Fibroblast of pulmonary artery (primary cell): Measurements from ENCODE around the gene PICK1.

ENCODE experiments used
- DNase-seq: peaks from one replicate; pipeline ENCODE4 v3.0.0-alpha.2; 2010; ENCODE audit warnings: low read depth
- H3K4me3 ChIP-seq: replicated peaks from 2 replicates; pipeline ENCODE4 v1.5.1; 2011; ENCODE audit warnings: low read depth, mild to moderate bottlenecking, control low read depth, low read length, moderate library complexity
- CTCF ChIP-seq: IDR thresholded peaks from 2 replicates; pipeline ENCODE4 v1.5.1; 2011; ENCODE audit warnings: mild to moderate bottlenecking, control low read depth, low read length, inconsistent platforms; ENCODE audit errors: missing control alignments

Gene PICK1

GRCh38 chr22:38087855-38088254 lies 30.7 kb downstream of the PICK1 start:
- DNase-seq: no peak
- H3K4me3 ChIP-seq: no peak overlapping the region
- no peak for TF ChIP-seq CTCF

- no peak for TF ChIP-seq CTCF
- no peak overlapping the region for H3K4me3 ChIP-seq
- DNase-seq: no peak
Measured at GRCh38 chr22:38088629-38089473, 31.6 kb downstream of the PICK1 start.

GRCh38 chr22:38089474-38089851 lies 32.3 kb downstream of the PICK1 start:
- H3K4me3 ChIP-seq: no peak overlapping the region
- DNase-seq: no peak

GRCh38 chr22:38097058-38097457 lies 39.9 kb downstream of the PICK1 start:
- DNase-seq: no peak
- no peak for TF ChIP-seq CTCF
- no peak overlapping the region for H3K4me3 ChIP-seq

More at GRCh38 chr22:38089474-38089851, 32.3 kb downstream of the PICK1 start:
- TF ChIP-seq CTCF: no peak

GRCh38 chr22:38097557-38098409 lies 40.6 kb downstream of the PICK1 start:
- DNase-seq: peak; percentile 40
- TF ChIP-seq CTCF: peak; percentile 45
- H3K4me3 ChIP-seq: no peak overlapping the region

- DNase-seq: peak; percentile 80
- H3K4me3 ChIP-seq: no peak overlapping the region
- TF ChIP-seq CTCF: no peak
Measured at GRCh38 chr22:38098410-38099249, 41.4 kb downstream of the PICK1 start.
